Stimulated activated CD4-positive, alpha-beta T cell treated with anti-CD3 and anti-CD28 coated beads, Interleukin-2, amount 100 ng/mL, for 4 hours (primary cell): ENCODE results near the gene CORO2B.

Experiments
- DNase-seq: peaks from one replicate; pipeline ENCODE4 v3.0.0-alpha.2; 2020; ENCODE audit warnings: low read depth

CORO2B gene

DNA sequence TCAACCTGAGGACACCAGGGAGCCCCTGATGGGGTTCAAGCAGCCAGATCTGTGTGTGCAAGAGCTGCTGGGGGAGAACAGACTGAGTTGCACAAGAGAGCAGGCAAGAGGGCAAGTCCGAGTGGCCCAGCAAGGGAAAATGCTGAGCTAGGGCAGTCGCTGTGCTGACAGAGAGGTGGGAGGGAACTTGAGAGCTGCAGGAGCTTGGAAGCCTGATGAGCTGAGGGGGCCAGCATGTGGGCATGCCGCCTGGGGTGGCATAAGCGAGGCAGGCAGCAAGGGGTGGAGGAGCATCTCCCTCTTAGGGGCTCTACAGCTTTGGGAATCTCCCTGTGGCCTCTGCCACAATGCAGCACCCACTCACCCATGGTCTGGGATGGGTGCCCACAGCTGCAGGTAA, 4.7 kb upstream of the CORO2B start:
- no peak for DNase-seq

DNA sequence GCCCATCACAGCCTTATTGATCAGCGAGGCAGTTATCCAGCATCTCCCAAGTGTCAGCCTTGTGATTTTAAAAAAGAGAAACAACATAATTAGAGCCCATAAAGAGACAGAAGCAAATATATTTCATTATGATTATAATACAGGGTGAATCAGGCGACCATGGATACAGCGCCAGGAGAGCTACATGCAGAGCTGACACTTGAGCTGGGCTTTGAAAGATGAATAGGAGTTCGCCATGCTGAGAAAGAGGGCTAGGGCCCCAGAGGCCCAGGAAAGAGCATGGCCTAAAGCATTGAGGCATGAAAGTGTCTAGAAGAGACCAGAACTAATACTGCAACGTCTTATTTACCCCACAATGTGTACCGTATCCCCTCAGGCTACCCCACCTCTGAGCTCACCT, 4.2 kb upstream of the CORO2B start:
- DNase-seq: no peak

DNA sequence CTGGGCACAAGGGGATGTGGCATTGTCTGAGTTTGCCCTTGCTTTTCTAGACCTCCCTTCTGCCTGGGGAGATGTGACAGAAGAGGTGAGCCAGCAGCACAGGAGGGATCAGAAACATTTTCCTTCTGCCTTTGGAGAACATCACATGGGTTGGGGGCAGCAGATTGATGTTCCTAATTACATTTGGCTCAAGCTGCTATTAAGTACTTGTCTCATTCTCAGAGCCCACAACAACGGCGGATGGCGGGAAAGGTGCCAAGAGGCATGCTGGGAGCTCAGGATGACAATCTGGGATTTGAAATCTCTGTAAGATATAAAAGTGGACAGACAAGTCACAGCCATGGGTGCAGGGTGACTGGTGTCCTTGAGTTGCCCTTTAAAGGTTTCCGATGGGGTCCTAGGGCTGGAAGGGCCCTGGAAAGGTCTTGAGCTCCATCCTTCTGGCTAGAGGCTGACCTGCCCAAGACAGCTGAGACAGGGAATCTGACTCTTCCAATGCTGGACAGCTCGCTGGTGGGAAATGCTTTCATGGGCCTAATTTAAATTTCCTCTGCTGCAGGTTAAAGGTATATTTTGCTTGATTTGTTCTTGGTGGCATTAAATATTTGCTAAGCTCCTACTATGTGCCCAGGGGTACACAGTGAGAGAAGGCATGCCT, 2.4 kb upstream of the CORO2B start:
- no peak for DNase-seq

DNA sequence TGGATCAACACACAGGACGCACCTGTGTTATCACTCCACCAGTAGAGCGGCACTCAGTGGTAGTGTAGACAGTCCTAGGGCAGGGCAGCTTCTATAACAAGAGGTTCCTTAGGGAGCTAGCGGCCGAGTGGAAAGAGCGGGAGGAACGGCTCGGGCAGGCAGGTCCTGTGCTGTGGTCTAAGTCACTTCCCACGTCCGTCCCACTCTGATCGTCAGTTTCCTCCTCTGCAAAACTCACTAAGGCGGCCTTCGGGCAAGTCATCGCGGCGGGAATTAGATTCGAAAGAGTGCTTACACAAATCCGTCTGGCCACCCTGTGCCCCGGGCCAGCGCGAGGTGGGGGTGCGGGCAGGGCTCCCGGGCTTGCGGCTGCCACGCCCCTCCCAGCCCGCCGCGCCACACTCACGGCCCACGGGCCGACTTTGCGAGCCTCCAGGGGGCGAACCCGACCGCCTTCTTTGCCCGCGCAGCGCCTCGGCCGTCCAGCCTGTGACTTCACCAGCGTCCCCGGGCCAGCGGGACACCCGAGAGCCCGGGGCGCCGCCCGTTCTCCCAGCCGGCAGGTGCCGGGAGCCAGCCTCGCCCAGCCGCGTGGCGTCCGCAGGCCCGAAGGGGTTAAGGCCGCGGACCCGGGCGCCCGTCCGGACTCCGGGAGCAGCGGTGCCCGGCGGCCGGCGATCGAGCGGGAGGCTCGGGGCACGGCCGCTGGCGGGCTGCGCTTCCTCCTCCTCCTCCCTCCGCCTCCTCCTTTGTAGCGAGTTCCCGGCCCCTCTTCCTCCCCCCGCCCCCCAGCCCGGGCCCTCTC, 416 bp upstream of the CORO2B start:
- no peak for DNase-seq

DNA sequence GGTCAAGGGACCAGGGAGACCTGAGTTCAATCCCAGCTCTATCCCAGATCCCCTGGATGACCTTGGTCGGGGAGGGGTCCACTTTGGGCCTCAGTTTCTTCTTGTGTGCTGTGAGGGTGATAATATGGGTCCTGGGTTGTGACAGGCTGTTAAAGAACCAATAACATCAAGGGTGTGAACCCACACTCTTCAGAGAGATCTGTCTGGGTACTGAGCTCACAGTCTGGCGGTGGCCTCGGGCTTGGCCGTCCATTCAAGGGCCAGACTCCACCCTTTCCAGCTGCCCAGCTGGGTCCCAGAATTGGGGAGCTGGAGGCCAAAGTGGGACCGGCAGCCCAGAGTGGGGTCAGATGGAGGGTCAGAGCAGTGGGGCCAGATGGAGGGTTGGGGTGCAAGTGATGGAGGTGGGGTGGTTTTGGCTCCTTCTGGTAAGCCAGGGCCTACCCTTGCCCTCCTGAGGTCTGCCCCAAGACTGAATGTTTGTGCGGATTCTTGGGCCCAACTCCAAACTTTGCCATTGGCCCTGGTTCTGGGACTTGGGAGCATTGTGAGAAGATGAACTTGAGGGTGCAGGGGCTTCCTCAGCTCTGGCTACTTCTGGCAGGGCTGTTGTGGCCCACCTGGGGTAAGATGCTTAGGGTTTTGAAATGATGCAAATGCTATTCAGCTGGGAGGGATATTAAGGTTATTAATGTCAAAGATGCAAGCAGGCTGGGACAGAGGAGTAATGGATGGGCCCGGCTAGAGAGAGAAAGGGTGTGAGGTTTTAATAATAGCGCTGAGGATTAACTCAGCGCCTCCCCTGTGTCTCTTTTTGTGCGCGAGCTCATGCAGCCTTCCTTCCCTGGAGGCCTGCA, 1.5 kb downstream of the CORO2B start:
- no peak for DNase-seq

DNA sequence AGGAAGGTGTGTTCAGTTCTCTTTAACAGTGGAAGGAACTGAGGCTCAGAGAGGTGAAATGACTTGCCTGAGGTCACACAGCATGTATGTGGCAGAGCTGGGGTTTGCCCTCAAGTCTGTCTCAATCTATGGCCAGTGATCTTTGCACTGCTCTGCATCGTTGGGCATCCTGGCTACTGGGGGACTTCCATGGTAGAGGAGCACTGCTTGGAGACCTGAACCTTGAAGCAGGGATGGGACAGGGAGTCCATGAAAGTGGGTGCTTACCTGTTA, 2.0 kb downstream of the CORO2B start:
- DNase-seq: no peak

DNA sequence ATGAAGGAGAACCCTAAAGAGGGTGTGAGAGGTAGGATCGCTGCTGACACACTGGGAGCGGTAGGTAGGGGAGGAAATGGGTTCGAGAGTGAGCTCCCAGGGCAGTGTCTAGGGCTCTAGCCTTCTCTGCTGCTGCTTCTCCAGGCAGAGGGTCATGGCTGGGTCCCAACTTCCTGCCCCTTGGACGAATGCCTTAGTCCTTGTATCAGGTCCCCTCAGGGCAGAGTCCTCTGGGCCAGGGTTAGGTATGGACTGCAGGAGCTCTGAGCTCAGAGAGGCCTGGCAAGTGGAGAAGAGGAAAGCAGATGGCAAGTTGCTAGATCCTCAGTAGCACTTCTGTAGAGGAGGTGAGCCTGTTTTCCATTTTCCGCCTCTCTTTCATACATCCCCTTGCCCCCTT, 2.9 kb downstream of the CORO2B start:
- no peak for DNase-seq

DNA sequence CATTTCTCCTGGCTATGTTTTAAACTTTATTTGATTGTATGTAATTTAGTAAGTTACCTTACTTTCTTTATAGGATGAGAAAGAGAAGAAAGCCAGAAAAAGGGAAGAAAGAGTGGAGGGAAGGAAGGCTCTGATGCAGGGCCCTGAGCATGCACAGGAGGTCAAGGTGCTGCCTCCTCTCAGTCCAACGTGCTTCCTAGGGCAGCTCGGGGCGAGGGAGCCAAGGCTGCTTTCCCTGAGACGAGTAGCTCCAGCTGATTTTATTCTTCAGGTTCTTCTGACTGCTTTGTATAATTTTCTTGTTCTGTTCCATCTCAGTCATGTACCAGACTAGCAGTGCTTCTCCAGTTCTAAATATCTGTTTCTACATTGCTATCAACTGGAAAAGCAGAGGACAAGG, 3.4 kb downstream of the CORO2B start:
- DNase-seq: no peak

DNA sequence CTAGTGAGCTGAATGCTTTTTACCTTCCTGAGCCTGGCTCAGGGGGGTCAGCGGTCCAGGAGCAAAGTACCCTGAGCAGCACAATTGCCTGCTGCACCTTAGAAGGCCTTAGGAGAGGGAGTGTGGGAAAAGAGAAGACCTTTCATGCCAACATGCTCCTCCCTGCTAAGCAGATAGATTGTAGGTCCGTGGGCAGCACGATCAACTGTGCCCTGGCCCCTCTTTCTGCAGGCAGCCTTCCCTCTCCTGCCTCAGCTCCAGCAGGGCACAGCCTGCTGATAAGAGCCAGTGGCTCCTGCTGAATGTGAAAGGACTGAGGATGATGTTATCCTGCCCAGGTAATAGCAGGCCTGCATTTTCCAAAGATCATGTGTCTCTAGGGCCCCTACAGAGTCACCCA, 4.1 kb downstream of the CORO2B start:
- no peak for DNase-seq

DNA sequence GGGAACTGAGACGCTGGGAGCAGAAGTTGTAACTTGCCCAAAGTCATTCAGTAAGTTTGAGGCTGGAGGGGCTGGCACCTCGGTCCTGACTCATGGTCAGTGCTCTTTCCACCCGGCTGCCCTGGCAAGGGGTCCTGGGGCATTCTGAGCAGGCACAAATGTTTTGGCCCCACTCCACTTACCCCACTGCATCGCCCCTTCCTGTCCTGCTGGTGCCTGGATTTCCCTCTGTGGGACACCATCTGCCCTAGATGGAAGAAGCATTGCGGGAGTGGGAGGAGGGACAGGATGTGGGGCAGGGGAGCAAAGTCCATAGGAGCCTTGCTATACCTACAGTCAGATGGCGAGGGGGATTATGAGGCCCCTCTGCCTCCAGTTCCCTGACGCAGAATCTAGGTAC, 4.5 kb downstream of the CORO2B start:
- no peak for DNase-seq

DNA sequence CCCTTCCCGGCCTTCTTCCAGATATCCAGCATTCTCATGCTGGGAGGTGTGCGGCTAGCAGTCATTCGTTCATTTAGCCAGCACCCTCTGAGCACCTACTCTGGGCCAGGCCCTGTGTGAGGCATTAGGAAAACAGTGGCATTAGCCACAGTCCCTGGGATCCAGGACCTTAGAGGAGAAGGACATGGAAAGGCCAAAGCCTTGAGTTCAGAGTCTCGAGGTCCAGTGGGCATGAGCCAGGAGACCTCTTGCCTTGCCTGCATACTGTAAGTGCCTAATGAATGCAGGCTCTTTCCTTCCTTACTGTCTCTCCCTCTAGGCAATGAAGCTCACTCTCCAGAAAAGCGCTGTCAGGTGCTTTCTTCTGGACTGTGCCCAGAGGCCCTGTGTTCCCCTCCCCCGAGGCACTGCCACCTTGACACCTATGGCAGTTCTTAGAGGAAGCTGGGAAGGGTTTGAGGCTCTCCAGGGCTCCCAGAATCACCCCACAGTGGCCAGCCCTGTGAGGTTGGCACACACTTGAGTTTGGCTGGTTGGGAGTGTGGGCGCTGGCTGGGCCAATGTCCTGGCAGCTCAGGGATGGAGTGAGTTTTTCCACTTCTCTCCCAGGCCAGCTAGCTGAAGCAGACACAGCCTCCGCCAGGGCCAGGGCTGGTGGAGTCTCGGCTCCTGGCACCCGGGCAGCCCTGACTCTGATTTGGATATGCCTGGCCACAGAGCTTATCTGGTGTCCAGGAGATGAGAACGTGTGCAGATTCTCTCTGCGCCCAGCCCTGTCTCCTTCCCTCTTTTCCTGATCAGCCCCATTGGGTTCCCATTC, 5.4 kb downstream of the CORO2B start:
- DNase-seq: no peak

DNA sequence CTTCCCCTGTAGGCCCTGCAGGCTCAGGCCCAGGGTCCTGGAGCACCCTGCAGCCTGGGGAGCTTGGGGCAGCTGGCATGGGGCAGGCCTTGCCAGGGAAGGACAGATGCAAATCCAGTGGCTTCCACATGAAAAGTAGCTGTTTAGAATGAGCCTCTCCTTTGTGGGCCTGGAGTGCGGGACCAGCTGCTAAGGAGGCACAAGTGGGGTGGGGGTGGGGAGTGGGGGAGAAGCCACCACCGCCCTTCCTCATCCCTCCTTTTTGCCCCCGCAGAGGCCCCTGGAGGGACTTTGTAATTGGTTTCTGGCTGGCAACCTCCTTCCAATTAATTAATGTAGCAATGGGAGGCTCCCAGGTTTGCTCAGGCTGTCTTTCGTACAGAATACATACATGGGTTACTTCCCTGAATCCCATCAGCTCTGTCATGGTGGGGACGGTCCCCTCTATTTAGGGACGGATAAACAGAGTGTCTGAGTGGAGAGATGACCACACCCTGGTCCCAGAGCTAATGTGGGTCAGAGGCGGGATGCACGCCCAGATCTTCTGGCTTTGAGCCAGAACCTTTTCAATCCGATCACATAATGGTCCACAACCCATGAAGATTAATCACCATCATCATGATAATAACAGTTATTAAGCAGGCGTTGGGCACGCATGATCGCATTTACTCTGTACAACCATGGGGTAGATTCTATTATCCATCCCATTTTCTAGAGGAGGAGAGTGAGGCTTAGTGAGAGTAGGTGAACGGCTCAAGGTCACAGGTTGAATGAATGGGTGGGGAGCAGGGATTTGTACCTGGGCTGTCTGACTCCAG, 6.2 kb downstream of the CORO2B start:
- DNase-seq: no peak

DNA sequence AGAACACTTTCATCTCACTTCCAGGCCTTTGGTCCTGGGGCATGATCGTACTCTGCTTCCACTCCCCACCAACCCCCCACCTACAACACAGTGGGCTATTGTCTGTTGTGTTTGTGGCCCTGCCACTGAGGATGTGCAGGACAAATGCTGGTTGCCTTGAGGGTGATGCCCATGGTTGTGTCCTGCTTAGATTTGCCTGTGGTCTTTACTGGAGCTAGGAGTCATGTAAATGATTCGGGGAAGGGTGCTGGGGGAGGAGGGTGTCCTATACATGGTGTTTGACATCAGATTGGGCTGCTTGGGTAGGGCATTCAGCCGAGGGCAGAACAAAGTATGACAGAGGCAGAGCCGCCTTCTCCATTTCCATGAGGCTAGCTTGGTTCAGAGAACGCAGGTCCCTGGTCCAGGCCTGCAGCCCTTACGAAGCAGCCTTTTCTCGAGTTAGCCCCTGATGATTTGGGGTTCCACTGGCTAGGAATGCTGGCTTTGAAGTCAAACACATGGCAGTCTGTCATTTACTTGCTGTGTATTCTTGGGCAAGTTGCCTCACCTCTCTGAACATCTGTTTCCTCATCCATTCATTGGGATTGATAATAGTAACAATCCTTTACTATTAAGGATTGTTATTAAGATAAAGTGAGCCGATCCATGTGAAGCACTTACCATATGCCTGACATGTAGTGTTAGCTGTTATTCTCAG, 6.9 kb downstream of the CORO2B start:
- no peak for DNase-seq

DNA sequence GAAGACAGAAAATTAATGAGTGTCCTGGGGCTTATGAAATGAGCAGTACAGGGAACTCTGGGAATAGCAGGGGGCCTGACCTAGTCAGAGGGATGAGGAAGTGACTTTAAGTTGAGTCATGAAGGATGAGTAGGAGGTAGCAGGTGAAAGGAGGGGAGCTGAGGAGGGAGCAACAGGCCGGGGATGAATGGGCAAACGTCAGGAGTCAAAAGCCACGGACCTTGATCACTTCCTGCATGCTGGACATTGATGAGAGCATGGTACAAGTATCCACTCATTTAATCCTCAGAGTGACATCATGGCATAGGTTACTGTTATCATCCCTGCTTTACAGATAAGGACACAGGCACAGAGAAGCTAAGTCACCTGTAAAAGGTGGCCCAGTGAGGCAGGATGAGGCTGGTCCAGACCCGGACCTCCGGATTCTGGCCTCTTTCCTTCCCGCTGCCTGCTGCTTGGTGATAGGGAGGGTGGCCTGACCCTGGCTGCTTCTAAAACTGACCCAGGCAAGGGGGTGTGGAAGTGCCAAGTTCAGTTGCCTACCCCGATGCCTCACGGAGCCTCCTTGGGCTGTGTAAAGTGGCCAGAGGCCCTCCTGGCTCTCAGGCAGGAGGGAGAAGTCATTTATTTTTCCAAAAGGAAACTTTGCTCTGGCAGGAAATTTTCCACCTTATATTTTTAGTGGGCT, 7.6 kb downstream of the CORO2B start:
- DNase-seq: no peak

DNA sequence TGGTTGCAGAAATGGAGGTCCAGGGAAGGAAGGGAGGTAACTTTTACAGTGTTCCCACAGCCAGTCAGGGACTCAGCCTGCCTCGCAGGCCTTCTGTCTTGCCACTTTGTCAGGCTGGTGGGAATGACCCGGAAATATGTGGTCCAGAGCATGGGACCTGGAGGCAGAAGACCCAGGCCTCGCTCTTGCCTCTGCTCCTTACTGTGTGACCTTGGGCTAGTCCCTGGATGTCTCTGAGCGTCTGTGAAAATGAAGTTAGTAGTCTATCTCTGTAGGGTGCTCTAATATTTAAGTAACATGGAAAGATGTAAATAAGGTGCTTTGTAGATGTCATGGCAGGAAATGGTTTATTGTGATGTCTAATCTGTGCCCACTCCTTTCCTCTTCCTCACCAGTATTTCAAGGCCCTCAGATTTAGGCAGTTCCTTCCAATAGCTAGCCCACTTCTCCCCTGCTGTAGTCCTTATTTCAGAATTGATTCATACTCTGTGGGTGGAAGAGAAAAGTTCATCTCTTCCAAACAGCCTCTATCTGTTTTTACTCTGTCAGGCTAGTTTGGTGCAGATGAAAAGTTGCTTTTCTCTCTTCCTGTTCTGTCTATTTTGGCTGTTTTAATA, 9.1 kb downstream of the CORO2B start:
- DNase-seq: no peak

DNA sequence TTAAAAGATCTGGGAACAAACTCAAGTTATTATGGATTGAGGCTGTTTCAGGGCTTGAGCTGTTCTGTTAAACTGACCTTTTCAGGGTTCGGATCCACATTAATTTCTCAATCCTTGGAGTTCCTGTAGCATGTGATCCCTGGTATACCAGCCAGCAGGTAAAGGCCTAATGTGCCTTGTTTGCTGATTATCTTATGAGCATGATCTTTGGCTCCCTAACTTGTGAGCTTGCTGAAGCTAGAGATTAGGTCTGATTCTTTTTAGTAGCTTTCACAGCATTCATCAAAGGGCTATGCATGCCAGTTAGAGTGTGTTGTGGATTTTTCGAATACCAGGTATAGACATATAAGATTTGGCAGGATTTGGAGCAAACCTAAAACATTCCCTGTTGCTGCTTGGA, 10.3 kb downstream of the CORO2B start:
- no peak for DNase-seq

DNA sequence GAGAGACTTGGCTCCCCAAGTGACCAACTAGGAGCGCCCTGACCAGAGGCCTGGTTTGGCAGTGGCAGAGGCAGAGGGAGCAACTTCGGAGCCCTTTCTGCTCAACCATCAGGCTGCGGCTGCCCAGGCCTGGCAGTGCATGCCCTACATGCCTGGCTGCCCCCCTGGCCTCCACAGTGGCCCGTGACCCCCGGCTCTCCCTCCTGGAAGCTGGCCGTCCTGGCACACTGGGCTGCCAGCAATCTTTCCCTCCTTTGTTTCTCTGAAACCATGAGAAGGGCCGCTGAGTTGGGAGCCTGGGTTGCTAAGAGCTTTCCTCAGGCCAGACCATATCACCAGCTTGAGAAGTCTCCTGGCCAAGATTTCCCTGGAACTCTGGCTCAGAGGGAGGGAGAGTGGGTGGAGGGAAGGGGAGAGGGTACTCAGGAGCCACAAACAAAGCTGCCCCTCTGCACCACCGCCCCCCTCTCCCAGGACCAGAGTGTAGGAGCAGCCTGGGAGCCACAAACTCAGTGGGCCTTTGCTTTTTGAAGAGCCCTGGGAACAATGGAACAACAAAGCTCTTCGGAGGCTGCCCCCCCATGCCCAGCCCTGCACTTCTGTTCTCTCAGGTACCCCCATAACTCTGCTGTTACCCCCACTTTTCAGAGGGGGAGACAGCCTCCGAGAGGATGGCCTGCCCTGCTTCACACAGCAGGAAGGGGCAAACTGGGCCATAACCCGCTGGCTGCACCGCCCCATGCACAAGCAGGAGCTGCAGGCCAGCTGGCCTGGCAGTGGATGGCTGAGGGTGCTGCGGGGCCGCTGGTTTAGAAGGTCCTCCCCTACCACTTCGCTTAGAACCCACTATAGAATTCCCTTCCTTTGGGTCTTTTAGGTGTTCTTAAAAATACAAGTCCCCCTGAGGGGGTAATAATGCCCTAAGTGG, 11.3 kb downstream of the CORO2B start:
- no peak for DNase-seq

DNA sequence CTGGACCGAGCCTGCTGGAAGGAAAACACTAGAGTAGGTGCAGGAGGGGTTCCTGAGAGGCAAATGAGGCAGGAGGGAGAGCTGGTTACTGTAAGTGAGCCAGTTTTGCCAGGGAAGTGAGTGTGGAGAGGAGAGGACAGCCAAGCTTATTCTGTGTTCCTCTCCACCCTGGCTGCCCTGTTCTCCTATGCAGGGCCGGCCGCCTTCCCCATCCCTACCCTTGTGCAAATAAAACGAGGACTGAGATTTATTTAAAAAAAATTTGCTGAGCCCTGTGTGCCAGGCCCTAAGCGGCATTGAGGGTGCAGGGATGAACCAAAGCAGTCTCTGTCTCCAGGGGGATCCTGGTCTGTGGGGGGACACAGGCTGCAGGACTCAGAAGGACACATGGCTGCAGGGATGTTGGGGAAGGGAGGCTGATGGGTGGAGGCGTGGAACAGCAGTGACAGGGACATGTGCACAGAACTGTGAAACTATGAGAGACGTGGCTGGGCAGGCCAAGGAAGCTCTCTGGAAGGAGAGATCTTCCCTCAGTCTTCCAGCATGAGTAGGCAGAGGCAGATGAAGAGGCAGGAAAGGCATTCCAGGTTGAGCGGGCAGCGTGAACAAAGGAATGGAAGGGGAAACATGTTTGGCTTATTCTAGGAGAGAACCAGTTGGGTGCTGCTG, 12.1 kb downstream of the CORO2B start:
- no peak for DNase-seq
